HG02763 (cell line): Measurements from ENCODE around the gene GGTA1.
"Not testable (repeated sequence)": the region's sequence is repeated elsewhere in the genome, so short reads cannot be mapped to it uniquely, and the experiment has no call there.

Experiments used
- ATAC-seq: cut with Tn5 transposase; IDR thresholded peaks from one replicate; pipeline ENCODE4 v1.9.1; 2021; ENCODE audit warnings: mild to moderate bottlenecking, moderate library complexity; ENCODE audit not compliant: unreplicated experiment

The GGTA1 gene

GRCh38 chr9:121463026-121463807 is 36.4 kb downstream of the GGTA1 start:
- no peak for ATAC-seq

GRCh38 chr9:121459513-121459912 is 40.1 kb downstream of the GGTA1 start:
- ATAC-seq = no peak

DNA sequence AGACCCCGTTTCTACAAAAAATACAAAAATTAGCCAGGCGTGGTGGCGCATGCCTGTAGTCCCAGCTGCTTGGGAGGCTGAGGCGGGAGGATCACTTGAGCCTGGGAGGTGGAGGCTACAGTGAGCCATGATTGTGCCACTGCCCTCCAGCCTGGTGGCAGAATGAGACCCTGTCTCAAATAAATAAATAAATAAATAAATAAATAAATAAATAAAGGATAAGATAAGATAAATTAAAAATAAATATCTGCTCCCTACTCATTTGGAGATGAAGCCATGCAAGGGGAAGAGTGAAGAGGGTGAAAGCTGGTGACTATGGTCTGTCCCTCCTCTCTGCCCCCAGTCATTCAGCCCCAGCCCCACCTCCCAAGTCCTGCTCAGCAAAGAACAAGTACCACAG is 41.2 kb downstream of the GGTA1 start:
- ATAC-seq = not testable (repeated sequence)

DNA sequence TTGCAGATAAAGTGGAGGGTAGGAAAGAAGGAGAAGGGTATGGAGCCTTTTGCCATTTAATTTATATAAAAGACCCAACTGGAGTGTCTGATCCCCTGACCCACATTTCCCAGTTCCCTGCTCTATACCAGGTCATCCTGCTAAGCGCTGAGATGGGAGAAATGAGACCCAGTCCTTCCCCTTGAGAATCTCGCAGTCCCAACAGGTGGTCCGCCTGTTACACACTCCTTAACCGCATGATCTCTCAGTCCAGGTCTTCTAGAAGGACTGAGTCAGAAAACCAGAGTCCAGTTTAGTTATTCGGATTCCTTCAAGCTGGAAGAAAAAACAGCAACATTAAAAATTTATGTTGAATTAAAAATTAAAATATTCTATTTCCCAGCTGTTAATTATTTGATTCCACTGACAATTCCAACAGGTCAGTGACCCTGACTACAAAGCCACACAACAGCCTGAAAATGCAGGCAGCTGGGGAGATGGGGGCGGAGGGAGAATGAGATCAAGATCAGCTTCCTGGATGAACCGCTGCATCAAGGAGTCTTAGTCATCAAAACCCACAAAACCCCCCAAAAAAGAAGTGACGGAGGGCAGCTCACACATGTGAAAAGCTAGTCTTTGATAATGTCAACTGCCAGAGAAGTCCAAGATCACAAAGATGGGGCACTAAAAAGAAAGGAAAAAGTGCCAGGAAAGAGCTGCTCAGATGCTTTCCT is 44.0 kb downstream of the GGTA1 start:
- ATAC-seq = no peak

- no peak for ATAC-seq
Observed at GRCh38 chr9:121454972-121455371, 44.7 kb downstream of the GGTA1 start.

DNA sequence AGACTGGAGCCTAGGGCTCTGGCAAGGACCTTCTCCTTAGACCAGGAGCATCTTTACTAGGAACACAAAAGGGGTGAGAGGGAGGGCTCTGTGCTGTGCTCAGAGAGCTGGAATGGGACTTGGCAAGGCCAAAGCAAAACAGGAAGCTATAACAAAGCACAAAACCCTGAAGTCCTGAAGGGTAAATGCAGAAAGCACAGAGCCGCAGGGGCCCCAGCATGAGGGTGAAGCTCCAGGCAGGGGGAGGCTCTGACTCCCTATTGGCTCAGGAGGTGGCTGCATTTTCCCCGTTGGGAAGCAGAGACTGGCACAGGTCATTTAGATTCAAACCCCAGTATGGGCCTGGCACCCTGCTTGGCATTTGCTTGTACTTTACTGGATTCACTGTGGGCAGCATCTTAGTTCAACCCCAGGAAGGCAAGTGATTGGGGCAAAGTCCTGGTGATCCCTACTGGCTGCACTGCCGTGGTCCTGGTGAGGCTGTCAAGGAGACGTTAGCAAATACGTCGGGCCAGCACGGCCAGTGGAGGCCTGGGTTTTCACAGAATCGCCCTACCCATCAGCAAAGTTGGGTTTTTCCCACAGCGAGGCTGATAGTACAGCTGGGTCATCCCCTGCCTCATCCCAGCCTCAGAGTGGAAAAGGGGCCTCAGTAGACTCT is 46.3 kb downstream of the GGTA1 start:
- no peak for ATAC-seq

- no peak for ATAC-seq
Observed at GRCh38 chr9:121452085-121452484, 47.6 kb downstream of the GGTA1 start.

DNA sequence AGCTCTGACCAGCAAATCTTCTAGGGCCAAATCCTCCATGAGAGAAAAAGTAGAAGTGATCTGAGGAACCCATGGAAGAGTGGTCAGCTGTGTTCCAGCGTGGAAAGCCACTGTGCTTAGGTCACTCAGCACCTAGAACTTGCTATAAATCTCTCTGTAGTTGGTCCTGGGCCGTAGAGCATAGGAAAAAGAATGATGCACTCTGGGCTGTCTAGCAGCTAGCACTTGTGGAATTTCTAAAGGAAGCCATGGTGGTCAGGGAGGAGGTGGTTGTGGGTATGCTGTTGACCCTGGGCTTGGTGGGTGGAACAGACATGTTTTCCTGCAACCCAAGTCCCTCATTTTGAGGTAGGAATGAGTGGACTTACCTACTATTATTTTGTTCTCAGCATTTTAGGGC is 48.1 kb downstream of the GGTA1 start:
- ATAC-seq = no peak

DNA sequence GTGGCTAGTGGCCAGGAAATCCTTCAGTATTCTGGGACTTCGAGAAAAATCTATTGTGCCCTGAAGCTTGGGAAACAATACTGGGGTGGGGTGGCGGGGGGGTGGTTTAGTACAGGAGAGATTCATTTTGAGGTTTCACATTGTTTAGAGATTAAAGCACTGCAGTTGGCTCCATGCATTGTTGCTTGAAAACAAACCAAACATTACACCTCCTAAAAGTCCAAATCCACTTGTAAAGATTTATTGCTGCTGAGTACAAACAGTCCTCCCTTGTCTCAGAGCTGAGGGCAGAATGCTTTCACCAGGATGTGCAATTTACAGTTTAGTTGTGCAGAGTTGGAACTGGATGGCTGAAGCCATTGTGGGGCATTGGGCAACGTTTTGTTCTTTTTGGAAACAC is 49.4 kb downstream of the GGTA1 start:
- no peak for ATAC-seq

DNA sequence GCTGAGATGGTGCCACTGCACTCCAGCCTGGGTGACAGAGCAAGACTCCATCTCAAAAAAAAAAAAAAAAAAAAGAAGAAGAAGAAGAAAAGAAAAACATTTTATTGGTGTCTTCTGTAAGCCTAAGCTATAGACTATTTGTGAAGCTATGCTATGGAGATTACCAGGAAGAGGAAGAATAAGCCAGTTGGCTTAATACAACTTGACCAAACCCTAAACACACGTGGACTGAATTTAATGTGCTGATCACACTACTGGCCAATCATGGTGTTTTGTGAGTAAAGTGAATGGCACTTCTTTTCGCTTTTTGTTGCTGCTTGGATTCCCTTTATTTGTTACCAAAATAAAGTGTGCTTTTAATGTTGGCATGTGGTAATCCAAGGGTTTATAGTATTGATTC is 49.9 kb downstream of the GGTA1 start:
- no peak for ATAC-seq

- ATAC-seq = no peak
Observed at GRCh38 chr9:121447321-121447834, 52.3 kb downstream of the GGTA1 start.

DNA sequence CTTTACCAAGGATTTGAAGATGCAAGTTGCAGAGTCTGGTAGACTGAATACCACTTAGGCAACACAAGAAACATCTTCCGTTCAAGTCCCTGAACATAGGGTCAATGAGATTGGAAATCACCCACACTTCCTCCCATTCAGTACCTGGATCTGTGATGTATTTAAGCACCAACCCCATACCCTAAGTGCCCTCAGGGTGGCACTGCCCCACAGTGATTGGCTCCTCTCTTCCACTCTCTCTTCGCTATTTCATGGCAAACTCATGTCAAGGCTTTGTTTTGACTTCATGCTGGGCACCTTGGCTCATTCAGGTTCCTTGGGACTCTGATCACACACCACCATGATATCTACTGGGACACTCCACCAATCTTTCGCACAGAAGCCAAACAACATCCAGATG is 53.7 kb downstream of the GGTA1 start:
- no peak for ATAC-seq

DNA sequence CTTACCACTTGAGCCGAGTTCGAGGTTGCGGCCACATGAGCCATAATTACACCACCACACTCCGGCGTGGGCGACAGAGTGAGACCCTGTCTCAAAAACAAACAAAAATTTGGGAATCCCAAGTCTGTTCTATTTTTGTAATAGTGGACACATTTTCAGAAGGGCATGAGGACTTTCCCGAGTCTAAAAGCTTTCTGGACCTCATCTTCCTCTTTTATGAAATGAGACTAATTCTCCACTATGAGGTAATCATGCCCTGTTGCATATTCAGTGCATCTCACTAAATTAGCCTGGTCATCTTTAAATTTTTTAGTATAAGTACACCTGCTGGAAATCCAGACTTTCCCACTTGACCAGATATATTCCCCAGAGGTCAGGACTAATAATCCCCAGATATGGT is 55.7 kb downstream of the GGTA1 start:
- ATAC-seq = no peak

DNA sequence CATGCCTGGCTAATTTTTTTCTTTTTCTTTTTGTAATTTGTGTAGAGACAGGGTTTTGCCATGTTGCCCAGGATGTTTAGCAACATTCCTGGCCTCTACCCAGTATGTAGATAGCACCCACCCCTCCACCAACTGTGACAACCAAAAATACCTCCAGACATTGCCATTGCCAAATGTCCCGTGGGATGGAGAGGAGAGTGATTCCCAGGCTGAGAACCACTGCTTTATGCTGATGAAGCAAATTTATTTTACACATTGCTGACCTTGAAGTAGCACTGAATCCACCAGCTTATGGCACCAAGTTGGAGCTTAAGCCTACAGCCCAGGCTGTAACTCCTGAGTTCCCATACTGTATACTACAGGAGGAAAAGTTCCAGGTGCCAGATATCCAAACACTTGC is 58.5 kb downstream of the GGTA1 start:
- ATAC-seq = no peak

- ATAC-seq = no peak
Observed at GRCh38 chr9:121439711-121440664, 59.7 kb downstream of the GGTA1 start.

GRCh38 chr9:121439016-121439415 is 60.6 kb downstream of the GGTA1 start:
- ATAC-seq = no peak

DNA sequence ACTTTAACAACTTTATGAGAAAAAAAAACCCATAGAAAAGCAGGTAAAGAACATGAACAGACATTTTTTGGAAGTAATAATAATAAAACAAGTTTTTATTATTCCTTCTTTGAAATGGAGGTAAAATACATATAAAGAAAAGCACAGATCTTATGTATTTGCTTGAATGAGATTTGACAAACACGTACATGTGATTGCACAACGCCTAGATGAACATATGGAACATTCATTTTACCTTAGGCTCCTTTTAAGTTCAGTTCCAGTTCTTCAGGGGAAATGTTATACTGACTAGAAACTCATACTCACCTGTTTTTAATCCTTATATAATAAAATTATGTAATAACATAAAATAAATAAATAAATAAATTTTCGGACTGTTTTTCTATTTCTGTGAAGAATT is 61.8 kb downstream of the GGTA1 start:
- ATAC-seq = no peak

DNA sequence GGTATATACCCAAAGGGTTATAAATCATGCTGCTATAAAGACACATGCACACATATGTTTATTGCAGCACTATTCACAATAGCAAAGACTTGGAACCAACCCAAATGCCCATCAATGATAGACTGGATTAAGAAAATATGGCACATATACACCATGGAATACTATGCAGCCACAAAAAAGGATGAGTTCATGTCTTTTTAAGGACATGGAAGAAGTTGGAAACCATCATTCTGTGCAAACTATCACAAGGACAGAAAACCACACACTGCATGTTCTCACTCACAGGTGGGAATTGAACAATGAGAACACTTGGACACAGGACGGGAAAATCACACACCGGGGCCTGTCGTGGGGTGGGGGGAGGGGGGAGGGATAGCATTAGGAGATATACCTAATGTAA is 62.6 kb downstream of the GGTA1 start:
- not testable (repeated sequence) for ATAC-seq

DNA sequence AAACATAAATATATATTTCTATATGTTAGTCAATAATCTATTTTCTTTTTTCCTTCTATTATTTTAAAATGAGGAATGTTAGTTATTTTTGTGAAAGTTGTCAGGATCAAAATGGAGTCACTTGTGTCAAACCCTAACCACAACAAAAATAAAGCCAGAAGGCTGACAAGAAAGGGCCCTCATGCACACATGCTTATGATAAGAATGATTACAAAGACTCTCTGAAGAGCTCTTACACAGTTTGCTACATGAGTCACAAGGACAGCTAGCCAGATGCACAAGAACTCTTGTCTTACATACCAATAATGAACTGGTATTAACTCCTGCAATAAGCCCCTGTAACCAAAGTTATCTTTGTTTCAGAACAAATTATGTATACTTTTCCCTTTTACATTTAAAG is 64.7 kb downstream of the GGTA1 start:
- no peak for ATAC-seq

- no peak for ATAC-seq
Observed at GRCh38 chr9:121427899-121428298, 71.7 kb downstream of the GGTA1 start.

- no peak for ATAC-seq
Observed at GRCh38 chr9:121424024-121424432, 75.6 kb downstream of the GGTA1 start.
